NCI-H2171 treated with DMSO at 0.1 percent for 48 hours (cell line): Measurements from ENCODE around the gene TTC9B.
A peak's percentile ranks its signal among the peaks of the same experiment; 100 is the strongest.

Source experiments
- DNase-seq: peaks from one replicate; lab custom pipeline; 2025; lab: John Stamatoyannopoulos, UW

Gene TTC9B

DNA sequence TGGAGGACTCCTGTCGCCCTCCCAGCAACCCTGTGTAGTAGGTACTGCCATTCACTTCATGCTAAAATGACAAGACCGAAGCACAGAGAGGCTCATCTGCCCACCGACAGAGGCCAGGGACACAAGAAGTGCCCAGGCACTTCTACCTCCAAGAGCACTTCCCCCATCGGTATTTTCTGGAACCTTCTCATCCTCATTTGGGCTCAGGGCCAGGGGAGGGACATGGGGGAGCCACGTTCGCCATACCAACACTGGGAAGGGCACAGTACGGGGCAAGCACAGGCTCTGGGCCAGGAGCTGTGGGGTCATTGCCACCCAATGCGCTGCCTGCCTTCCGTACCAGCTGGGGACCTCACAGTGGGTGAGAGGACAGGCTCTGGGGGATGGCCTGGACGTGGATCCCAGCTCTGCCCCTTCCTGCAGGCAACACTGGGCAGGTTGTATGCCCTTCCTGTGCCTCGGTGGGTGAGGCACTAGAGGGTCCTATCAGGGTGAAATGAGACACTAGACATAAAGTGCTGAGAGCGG is 29.6 kb upstream of the TTC9B start:
- no peak for DNase-seq

DNA sequence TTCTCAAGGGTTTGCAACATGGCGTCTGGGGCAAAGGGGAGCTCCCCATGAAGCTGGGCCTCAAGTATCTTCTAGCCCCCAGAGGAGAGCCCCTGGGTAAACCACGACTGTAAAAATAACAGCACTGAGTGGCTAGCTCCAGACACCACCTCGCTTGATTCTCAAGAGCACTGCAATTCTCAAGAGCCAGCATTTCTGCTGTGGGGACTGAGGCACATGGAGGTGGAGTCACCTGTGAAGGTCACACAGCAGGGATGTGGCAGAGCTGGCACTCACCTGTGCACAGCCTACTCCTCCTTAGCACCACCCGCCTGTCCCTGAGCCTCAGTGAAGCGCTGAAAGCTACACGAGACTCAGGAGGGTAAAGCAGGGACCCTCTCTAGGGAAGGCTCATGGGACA is 29.0 kb upstream of the TTC9B start:
- no peak for DNase-seq

DNA sequence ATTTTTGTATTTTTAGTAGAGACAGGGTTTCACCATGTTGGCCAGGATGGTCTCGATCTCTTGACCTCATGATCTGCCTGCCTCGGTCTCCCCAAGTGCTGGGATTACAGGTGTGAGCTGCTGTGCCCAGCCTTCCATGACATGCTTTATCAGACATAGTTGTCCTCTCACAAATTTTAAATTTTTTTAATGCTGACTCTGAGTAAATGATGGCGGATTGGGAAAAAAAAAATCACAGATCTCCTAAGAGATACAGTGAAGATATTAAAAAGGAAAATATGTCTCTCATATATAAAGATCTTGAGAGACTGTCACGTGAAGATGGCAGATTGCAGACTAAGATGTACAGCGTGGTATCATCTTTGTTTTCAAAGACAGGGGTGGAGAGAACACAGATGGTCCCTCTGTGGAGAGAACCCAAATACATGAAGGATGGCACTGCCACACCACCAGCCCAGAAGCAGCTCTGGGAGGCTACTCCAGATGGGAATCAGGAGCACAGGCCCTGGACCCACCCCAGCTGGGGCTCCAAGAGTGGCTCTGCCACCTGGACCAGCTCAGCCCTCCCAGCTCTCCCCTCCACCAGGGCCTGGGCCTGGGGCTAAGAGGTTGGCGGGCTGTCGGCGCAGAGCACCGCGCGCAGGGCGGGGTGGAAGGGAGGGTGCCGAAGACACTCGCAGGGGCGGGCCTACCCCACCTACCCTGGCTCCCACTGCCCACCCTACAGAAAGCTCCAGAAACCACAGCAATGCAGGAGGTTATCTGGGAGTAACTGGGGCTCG is 28.3 kb upstream of the TTC9B start:
- DNase-seq = peak; percentile 78

GRCh38 chr19:40245506-40246128 is 27.4 kb upstream of the TTC9B start:
- no peak for DNase-seq

DNA sequence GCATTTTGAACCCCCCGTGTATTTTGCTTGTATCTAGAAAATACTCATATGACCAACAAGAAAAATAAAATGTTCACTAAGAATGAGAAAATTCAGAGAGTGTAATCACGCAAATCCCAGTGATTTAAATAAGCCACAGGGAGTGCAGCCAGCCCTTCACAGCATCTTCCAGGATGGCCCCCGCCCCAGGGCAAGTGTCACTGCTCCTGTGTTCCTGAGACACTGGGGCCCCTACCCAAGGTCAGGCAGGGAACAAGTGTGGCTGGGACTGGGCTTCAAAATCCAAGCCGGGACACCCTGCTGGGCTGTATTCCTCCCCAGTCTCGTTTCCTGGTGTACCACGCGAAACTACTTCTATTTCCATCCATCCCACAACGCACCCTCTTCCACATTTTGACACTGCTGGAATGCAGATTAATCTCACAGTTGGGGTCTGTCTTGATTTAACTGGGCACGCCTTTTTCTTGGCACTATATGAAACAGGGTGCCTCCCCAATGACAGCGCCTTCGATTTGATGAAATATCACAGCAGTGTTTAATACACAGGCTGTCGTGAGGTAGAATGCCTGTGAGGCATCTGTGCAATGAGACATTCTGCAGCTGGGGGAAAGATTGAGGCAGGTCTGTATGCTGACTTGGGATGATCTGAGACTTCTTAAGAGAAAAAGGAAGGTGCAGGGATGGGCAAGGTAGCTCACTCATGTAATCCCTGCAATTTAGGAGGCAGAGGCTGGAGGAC is 26.6 kb upstream of the TTC9B start:
- no peak for DNase-seq

- DNase-seq = no peak
Observed at GRCh38 chr19:40243181-40243580, 25.0 kb upstream of the TTC9B start.

DNA sequence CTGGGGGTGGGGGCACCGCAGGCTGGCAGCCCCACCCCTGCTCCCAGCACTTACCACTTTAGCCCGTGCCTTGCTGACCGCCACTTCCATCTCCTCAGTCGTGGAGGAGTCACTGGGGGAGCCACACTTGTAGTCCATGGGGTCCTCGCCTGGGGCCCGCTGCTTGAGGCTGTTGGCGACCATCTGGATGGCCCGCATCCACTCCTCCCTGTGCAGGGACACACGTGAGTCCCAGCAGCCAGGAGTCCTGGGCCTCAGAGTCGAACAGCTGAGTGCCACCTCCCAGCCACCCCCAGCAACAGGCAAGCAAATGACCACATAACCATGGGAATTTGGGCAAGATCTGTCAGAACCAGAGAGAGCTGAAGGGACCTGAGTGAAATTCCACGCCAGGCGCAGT is 24.3 kb upstream of the TTC9B start:
- DNase-seq = no peak

DNA sequence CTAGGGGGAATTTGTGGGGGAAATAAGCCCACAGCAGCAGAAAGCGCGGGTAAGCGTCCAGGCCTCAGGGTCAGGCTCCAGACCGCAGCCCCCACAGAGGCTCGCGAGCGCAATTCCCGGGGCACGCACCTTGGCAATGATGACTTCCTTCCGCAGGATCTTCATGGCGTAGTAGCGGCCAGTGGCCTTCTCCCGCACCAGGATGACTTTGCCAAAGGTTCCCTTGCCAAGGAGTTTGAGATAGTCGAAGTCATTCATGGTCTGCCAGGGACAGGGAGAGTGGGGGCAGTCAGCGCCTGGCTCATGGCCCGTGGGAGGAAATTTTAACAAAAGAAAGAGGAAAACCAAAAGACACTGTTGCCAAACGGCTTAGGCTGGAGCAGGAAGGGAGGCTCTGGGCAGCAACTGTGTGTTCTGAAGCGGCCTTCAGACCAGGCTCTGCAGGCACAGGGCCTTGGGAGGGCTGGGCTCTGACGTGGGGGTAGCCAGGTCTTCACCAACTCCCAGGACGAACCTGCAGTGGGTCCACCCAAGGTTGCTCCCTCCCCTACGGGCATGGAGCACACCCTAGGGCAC is 23.7 kb upstream of the TTC9B start:
- no peak for DNase-seq

- no peak for DNase-seq
Observed at GRCh38 chr19:40241125-40241808, 23.1 kb upstream of the TTC9B start.

DNA sequence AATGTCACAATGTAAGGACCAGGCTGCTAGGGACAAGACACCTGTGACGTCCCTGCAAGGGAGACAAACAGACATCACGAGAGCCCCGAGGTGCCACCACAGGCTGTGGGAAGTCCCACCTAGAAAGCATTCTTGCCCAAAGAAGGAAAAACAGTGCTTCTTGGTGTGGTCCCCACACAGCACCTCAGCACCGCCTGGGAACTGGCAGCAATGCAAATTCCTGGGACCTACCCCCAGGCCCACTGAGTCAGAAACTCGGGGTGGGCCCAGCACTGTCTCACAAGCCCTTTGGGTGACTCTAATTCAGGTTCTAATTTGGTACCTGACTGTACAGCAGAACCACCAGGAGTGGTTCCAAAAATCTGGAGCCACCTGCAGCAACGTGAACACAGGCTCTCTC is 22.1 kb upstream of the TTC9B start:
- no peak for DNase-seq

DNA sequence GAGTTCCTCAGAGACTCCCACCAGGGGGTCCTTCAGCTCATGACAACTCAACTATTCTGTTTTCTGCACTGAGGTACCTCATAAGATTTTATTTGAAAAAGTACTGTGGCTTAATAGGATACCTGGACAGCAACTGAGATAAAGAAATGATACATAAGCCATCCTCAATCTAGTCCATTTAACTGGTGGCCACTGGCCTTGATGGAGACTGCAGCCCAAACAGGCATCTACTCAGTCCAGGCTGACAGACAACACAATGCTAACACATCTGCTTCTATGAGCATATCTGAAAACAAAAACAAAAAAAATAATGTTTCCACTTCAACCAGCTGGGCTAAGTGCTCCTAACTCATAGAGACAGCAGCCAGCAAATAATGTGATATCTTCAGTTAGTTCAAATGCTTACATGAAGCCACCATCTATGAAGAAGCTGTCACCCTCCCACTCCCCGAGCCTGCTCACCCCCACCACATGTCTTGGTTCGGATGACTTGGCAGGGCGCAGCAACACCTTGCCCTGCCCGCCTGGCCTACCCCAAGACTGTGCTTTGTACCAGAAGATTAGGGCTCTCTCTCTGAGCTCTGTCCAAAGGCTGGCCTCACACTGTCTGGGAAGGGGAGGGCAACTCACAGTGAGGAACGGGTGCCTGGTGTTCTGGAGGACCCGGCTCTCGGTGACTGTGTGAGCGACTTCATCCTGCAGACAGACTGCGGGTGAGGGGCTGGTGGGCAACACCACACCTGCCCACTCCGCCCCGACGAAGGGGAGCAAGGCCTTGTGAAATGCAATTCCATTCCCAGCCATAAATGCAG is 21.4 kb upstream of the TTC9B start:
- DNase-seq = no peak

- no peak for DNase-seq
Observed at GRCh38 chr19:40238775-40239174, 20.6 kb upstream of the TTC9B start.

GRCh38 chr19:40237791-40238190 is 19.6 kb upstream of the TTC9B start:
- no peak for DNase-seq

DNA sequence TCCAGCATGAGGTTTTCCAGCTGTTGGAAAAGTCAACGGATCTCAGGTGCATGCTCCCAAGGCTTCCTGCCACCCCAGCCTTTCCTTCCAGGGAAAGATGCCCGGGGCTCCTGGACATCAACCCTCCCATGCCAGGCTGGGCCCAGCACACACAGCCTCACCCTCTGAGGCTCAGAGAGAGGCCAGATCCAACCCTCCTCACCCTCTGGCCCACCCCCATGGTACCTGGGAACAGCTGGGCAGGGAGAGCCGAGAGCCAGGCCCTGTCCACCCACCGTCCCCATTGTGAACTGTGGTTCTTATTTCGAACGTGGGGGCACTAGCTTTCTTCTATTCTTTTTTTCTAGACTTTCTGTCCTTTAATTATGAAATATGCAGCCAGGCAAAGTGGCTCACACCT is 18.2 kb upstream of the TTC9B start:
- no peak for DNase-seq

- no peak for DNase-seq
Observed at GRCh38 chr19:40236026-40236355, 17.8 kb upstream of the TTC9B start.

GRCh38 chr19:40235238-40236025 is 17.2 kb upstream of the TTC9B start:
- DNase-seq = no peak

- DNase-seq = no peak
Observed at GRCh38 chr19:40234429-40235237, 16.4 kb upstream of the TTC9B start.

DNA sequence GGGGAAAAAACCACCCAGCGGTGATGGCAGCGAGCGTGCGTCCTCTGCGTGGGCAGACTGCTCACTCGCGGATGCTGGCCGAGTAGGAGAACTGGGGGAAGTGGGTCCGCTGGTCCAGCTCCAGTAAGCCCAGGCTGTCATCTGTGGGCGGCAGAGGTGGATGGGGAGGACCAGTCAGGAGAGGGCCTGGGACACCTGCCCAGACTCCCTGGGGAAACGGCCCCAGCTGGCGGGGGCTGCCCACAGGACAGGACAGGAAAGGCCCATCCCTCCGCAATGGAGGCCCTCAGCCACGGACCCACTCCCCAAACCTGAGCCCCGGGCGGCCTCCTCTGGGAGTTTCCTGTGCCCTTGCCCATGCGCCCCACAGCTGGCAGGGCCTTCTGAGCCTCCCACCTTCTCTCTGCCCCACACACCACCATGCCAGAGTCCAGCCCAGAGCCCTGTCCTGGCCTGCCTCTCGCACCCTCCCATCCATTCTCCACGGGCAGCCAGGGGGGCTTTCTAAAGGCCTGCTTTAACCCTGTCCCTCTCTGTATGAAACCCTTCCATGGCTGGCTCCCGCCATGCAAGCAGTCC is 15.7 kb upstream of the TTC9B start:
- DNase-seq = no peak
